Esophagus squamous epithelium (tissue), 5 donors: ENCODE measurements around the gene CKB. TPM values are rescaled to one million over a fixed set of nuclear protein-coding genes. Genes with fewer than 3 reads are reported as not detected.

ENCODE experiments used
- DNase-seq: peaks from one replicate; lab custom pipeline; 2025; lab: John Stamatoyannopoulos, UW
- H3K27ac ChIP-seq, 4 donors: fragments of 200-600 bp; sonication (generic); one replicate each; pipeline ENCODE4 v1.5.1; 2016 to 2019; ENCODE audit warnings: mild to moderate bottlenecking in 1 of 4
- H3K27me3 ChIP-seq, 4 donors: fragments of 200-600 bp; sonication (generic); 1 replicate in 3 of 4; 2 replicates in 1 of 4; pipeline versions ENCODE4 v1.5.1 to v1.6.0; 2017 to 2021; ENCODE audit warnings: antibody characterized with exemption in 1 of 4
- H3K36me3 ChIP-seq, 3 donors: fragments of 200-600 bp; sonication (generic); one replicate each; pipeline ENCODE4 v1.5.1; 2016 to 2019
- H3K4me1 ChIP-seq, 3 donors: fragments of 200-600 bp; sonication (generic); one replicate each; pipeline ENCODE4 v1.5.1; 2017 to 2019
- H3K4me3 ChIP-seq, 4 donors: fragments of 200-600 bp; sonication (generic); 1 replicate in 3 of 4; 2 replicates in 1 of 4; pipeline ENCODE4 v1.5.1; 2016 to 2019; ENCODE audit warnings: mild to moderate bottlenecking in 2 of 4, moderate library complexity in 1 of 4
- H3K9me3 ChIP-seq, 3 donors: fragments of 200-600 bp; sonication (generic); one replicate each; pipeline ENCODE4 v1.5.1; 2016 to 2019
- CTCF ChIP-seq, 6 experiments: fragments of 450-650 bp in 4 of 6; fragments of 200-600 bp in 2 of 6; sonication (generic) in 2 of 6; IDR thresholded peaks; one replicate each; pipeline ENCODE4 v1.5.1; 2016 to 2019; ENCODE audit warnings: antibody characterized with exemption in 6 of 6, mild to moderate bottlenecking in 4 of 6, moderate library complexity in 4 of 6
- POLR2A ChIP-seq, 4 donors: fragments of 450-650 bp; IDR thresholded peaks; one replicate each; pipeline ENCODE4 v1.6.1; 2017; ENCODE audit warnings: antibody characterized with exemption in 4 of 4, mild to moderate bottlenecking in 4 of 4, moderate library complexity in 3 of 4
- WGBS, 2 donors: methylation state at CpG; one replicate each; pipeline ENCODE4 v1.1.5; 2018; 5-methylcytosine and 5-hydroxymethylcytosine counted together
- intact Hi-C: fragments of 100-400 bp; cut with DNase I; formaldehyde crosslinking; loops from one replicate; pipeline ENCODE4 v1.15.0; 2022
- total RNA-seq, 4 donors: library from RNA; depleted of rRNA; stranded (reverse); fragments of >200 nt; gene quantifications; one replicate each; pipeline ENCODE4 v1.1.0, GENCODE V29; 2016
- donor health status: DM: yes; HTN: yes; CAD: no.

Gene CKB
- total RNA-seq, 4 donors from 2014 or later: 27.2 to 204 (median 37.6) TPM

DNA sequence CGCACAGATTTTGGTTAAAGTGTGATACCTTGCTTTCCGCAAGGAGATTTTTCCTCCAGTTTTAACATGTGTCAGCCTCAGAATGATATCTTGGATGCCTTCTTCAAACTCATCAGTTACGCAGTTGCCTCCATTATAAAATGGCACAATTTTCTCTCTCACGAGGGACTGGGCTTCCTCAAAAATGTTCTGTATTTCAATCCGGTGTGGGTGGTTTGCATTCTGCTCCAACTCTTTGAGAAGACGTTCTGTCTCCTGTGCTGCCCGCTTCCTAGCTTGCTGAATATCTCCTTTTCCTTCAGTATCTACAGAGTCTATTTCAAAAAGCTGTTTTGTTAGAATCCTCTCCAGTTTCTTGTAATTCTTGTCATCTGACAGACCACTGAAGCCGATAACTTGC, 38.1 kb upstream of the CKB start:
- peak overlapping the region in 3 of 4 donors; percentile 95 to 100 (median 97) for H3K27ac ChIP-seq
- H3K9me3 ChIP-seq: no peaks in the 10 kb centered on the region
- no peak for TF ChIP-seq POLR2A (IDR thresholded peaks at IDR 0.05)
- TF ChIP-seq CTCF (IDR thresholded peaks at IDR 0.05): no peak
- H3K27me3 ChIP-seq: no peaks in the 10 kb centered on the region
- 62 to 63% methylated on average over 8 of the region's 8 CpGs for WGBS, 2 donors
- intact Hi-C loops: no loop called here
- DNase-seq: no peak
- peaks cover 0 to 30% (median 9%) of the 10 kb centered on the region in 3 donors for H3K36me3 ChIP-seq
- peaks cover 43 to 88% (median 44%) of the 10 kb centered on the region in 3 donors for H3K4me1 ChIP-seq
- H3K4me3 ChIP-seq: peak overlapping the region in 3 of 4 donors; percentile 95 to 100 (median 95)

- peaks cover 0 to 30% (median 9%) of the 10 kb centered on the region in 3 donors for H3K36me3 ChIP-seq
- H3K27me3 ChIP-seq: no peaks in the 10 kb centered on the region
- no peak overlapping the region for H3K4me3 ChIP-seq
- H3K27ac ChIP-seq: peak overlapping the region in 2 of 4 donors; percentile 11
- DNase-seq: no peak
- intact Hi-C loops: no loop called here
- WGBS, 2 donors: 74 to 84% methylated on average over 9 of the region's 9 CpGs
- TF ChIP-seq POLR2A (IDR thresholded peaks at IDR 0.05): no peak
- no peak for TF ChIP-seq CTCF (IDR thresholded peaks at IDR 0.05)
- H3K4me1 ChIP-seq: peaks cover 43 to 80% (median 44%) of the 10 kb centered on the region in 3 donors
- no peaks in the 10 kb centered on the region for H3K9me3 ChIP-seq
These were observed 37.1 kb upstream of the CKB start for GRCh38 chr14:103559766-103560165.

DNA sequence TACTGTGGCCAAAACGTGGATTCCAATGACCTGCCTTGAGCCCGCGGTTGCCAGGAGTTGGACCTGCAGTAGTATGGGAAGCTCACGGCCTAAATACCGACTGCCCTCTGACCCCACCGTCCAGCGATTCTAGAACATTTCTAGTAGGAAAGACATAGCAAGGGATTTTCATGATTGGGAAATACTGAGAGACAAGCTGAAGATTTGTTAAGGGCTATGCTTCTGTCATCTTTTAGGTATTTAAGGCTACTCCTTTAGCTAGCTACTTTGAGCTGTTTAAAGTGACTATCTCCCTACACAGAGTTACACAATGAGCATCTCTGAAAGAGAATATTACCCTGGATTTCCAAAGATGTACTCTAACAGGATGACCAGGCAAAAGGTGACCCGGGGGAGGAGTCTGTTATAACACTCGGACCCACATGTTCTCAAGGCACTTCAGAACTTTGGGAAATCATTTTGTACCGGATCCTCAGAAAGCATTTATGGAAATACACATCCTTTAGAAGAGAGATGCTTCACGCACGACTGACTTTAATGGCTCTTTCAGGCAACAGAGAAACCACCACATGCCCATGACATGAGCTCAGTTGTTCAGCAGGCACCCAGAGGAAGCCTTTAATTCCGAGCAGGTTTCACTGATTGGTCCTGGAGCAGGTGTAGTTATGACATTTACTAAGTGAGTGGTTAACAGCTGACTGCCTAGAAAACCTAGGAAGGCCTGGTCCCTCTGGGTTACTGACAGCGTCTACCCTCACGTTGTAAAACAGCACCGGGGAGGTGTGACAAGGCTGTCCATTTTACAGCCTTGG, 35.6 kb upstream of the CKB start:
- intact Hi-C loops: no loop called here
- no peak overlapping the region for H3K4me3 ChIP-seq
- peaks cover 33 to 66% (median 37%) of the 10 kb centered on the region in 3 donors for H3K4me1 ChIP-seq
- peaks cover 0 to 30% (median 9%) of the 10 kb centered on the region in 3 donors for H3K36me3 ChIP-seq
- H3K9me3 ChIP-seq: no peaks in the 10 kb centered on the region
- peak overlapping the region; percentile 30 to 84 (median 68) for H3K27ac ChIP-seq
- 83 to 86% methylated on average over 14 to 16 of the region's 16 CpGs for WGBS, 2 donors
- no peak for DNase-seq
- TF ChIP-seq CTCF (IDR thresholded peaks at IDR 0.05) (no peak), POLR2A (IDR thresholded peaks at IDR 0.05) (no peak)
- no peaks in the 10 kb centered on the region for H3K27me3 ChIP-seq

GRCh38 chr14:103556946-103557758, 34.5 kb upstream of the CKB start:
- Histone ChIP-seq H3K27me3 (no peaks in the 10 kb centered on the region), H3K36me3 (peaks cover 0 to 30% (median 9%) of the 10 kb centered on the region in 3 donors), H3K4me1 (peaks cover 32 to 74% (median 40%) of the 10 kb centered on the region in 3 donors), H3K27ac (peak overlapping the region; percentile 30 to 84 (median 68)), H3K9me3 (no peaks in the 10 kb centered on the region), H3K4me3 (no peak overlapping the region)
- no peak for DNase-seq
- 51 to 52% methylated on average over 15 of the region's 15 CpGs for WGBS, 2 donors
- intact Hi-C loops: no loop called here
- no peak for TF ChIP-seq CTCF (IDR thresholded peaks at IDR 0.05)
- no peak for TF ChIP-seq POLR2A (IDR thresholded peaks at IDR 0.05)
